HG03469 (cell line): ENCODE data around the gene COL9A3.
A peak's percentile ranks its signal among the peaks of the same experiment; 100 is the strongest.

ENCODE experiments used
- ATAC-seq: cut with Tn5 transposase; IDR thresholded peaks from one replicate; pipeline ENCODE4 v1.9.1; 2021; ENCODE audit warnings: mild to moderate bottlenecking, moderate library complexity, moderate number of reproducible peaks; ENCODE audit not compliant: unreplicated experiment

COL9A3 gene

DNA sequence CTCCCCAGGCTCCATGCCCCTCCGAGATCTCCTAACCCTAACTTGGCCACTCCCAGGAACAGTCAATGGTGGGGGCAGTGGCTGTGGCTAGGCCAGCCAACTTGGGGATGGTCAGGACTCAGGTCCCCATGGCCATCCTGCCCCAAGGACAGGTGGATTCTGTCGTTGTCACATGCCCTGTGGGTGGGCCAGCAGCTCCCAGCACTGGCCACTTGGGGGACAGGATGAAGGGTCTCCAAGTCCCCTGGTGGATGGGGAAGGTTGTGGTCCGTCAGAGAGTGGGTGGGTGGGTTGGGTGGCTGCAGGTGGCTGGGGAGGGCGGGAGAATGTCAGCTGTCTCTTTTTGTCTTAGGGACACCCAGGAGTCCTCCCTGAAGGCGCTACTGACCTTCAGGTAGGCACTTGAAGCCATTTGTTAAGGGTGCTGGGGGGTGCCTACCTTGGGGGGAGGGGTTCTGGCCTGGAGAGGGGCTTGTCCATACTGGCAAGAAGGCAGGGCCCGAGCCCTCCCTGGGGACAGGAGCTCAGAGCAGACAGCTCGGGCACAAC is 5.5 kb downstream of the COL9A3 start:
- ATAC-seq, result no peak

DNA sequence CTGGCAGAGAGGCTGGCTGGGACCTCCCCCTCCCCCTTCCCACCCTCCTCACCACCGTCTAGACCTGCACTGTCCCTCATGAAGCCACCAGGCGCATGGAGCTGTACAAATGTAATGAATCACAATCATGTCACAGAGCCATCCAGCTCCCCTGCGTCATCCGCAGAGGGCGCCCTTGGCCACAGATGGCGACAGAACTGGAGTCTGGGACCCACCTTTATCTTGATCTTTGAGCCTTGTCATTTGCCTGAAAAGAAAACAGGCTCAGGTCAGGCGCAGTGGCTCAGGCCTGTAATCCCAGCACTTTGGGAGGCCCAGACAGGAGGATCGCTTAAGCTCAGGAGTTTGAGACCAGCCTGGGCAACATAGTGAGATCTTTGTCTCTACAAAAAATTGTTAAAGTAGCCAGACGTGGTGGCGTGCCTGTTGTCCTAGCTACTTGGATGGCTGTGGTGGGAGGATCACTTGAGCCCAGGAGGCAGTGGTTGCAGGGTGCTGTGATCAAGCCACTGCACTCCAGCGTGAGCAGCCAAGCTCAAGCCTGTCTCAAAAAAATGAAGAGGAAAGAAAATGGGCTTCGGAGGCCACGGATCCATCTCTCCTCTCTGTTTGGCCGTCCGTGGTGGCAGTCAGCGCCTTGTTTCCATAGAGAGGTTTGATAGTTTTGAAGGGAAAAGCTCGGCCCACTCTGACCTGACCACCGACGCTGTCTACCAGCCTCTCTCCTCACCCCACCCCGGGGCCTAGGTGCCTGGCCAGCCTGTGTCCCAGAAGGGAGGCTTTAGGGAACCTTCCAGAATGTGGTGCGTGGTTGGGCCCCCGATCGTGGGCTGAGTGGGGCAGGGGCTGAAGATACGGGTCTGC is 6.2 kb downstream of the COL9A3 start:
- peak; percentile 38 for ATAC-seq

DNA sequence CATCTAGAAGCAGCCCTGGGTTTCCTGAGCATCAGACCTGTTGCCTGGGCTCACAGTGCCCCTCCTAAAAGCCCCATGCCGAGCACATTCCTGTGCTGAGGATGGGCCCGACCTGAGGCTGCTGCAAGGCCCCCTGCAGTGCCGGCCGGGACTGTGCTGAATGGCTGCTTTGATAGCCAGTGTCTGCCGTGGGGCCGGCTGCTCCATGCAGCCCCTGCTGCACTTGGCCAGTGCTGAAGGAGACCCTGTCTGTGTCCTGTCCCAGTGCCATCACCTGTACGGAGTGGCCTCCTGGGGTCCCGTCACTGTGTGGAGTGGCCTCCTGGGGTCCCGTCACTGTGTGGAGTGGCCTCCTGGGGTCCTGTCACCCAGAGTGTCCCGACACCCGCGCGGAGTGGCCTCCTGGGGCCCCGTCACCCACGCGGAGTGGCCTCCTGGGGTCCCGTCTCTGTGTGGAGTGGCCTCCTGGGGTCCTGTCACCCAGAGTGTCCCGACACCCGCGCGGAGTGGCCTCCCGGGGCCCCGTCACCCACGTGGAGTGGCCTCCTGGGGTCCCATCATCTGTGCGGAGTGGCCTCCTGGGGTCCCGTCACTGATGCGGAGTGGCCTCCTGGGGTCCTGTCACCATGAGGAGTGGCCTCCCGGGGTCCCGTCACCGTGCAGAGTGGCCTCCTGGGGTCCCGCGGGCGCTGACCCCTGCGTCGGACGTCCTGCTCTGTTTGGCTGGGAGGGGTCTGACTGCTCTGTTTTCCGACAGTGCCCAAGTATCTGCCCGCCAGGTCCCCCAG is 7.0 kb downstream of the COL9A3 start:
- no peak for ATAC-seq

DNA sequence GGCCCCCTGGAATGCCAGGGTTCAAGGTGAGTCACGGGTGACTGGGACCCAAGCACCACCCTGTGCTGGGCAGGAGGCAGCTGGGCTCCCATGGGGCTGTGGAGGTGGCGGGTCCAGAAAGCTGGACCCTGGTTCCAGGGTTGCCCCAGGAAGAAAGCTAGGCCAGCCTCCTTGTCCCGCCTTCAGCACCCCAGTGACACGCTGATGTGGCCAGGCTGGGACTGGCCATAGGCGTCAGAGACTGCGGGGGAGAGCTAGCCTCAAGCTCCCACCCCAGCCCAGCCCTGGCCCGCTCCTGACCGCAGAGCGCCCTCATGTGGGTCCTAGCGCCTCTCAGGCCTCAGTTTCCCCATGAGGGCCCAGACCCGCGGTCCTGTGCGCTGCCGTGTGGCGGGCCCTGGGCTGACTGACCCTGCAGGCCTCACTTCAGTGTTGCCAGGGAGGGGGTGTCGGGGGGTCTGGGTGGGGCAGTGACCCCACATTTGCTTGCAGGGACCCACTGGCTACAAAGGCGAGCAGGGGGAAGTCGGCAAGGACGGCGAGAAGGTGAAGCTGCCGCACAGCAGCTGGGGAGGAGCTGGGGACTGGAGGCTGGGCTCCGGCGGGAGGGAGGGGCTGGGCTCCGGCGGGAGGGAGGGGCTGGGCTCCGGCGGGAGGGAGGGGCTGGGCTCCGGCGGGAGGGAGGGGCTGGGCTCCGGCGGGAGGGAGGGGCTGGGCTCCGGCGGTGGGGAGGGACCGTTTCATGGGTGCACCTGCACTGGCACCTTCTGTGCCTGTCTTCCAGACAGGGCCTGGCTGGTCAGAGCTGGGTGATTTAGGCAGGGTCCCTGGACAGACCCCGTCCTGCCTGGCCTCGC is 7.9 kb downstream of the COL9A3 start:
- no peak for ATAC-seq

DNA sequence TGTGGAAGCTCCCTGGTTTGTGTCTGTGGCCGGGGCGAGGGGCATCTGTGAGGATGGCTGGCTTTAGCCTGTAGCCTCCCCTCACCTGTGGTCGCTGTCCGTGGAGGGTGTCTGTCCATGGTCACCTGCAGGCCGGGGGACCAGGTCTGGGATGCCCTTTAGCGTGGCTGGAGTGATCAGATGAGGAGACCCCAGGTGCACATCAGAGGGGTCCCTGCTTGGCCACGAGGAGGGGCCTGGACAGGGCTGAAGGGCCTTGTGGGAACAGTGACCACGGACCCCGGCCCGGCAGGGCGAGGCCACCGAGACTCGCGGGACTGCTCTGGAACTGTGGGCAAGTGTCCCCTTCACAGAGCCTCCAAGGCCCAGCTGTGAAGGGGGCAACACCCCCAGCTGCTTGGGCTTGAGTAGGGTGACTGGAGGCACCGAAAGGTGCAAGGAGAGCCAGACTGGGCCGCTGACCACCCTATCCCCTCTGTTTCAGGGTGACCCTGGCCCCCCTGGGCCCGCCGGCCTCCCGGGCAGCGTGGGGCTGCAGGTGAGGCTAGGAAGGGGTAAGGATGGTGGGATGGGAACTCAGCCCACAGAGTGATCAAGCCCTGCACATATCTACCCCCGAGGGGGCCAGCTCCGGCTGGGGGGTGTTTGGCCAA is 8.6 kb downstream of the COL9A3 start:
- no peak for ATAC-seq

DNA sequence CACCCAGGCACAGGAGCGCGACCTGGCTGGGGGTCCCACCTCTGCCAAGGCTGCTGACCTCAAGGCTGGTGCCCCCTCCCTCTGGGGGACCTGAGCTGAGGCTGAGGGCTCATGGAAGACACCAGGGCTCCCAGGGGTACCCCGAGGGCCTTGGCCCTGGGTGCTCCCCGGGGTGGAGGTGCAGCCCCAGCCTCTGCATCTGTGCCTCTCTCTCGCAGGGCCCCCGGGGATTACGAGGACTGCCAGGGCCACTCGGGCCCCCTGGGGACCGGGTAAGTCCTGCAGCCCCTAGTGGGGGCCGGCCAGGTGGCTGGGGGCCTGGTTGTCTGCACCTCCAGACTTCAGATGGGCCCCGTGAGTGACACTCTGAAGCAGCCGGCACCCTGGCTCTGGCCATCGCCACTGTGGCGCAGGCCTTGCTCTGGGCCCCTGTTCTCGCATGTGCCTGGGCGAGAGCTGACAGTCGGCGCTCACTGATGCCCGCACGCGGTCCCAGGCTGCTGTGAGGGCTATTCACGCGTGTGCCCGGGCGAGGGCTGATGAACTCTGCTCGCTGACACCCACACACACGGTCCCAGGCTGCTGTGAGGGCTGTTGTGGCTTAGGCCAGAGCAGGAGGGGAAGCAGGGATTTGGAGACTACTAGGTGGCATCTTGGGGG is 9.3 kb downstream of the COL9A3 start:
- ATAC-seq, result no peak

DNA sequence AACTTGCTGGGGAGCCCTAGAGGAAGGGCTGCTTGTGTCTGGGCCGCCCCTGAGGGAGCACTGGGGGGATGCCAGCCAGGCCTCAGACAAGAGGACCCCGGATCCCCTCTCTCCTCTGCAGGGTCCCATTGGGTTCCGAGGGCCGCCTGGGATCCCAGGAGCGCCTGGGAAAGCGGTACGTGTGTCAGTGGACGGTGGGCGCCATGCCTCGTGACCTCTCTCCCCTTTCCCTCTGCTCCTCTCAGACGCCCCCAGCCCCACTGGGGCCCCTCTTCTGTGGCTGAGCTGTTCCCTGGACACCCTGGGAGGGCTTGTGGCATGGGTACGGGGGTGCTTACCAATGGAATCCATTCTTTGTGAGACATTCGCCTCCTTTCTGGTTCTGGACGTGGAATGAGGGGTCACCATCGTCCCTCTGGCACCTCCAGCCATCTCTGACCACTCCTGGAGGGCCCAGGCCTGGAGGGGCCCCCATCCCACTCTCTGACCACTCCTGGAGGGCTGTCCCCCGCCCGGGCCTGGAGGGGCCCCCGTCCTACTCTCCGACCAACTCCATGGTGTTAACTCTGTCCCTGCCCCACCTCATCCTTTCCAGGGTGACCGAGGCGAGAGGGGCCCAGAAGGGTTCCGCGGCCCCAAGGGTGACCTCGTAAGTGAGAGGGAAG is 9.9 kb downstream of the COL9A3 start:
- ATAC-seq, result no peak

DNA sequence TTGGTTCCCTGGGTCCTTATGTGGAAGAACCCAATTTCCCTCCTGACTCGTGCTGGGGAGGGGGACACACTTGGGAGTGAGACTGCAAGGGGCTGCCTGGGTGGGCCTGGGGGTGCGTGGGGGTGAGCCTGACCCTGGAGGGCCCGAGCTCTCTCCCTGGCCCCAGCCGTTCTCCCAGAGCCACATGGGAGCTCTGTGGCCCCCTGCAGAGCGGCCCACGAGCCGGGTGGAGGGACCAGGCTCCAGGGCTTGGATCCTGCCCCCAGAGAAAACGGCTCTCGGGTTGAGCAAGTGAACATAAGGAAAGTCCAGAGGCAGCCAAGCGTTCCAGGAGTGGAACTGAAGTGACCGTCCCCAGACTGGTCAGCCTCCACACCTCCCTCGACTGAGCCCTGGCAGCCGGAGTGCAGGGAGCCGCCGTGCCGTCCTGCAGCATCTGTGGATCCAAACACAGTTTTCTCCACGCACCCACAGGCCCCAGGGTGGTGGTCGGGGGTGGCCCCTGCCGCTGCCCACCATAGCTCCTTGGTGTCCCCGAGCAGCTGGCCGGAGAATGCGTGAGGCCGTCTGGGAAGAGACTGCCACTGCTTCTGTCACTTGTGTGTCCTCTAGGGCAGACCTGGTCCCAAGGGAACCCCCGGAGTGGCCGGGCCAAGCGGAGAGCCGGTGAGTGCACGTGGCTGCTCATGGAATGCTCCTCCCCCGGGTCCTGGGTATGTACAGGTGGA is 10.6 kb downstream of the COL9A3 start:
- ATAC-seq, result no peak

DNA sequence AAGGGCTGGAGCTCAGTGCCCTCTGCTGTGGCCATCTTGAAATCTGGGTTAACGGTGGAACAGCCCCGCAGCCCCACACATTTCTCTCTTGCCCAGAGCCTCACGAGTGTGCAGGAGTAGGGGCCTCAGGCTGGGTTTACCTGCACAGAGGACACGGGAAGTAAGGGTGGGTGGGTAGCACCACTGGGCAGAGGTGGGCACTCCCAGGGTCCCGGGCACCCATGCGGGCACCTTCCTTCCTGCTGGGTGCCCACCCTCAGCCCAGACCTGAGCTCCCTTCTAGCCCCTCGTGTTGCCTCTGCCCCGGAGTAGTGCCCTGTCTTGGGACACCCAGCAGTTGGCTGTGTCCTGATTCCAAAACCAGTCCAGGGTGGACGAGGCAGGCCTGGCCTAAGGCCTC is 11.2 kb downstream of the COL9A3 start:
- ATAC-seq, result no peak

DNA sequence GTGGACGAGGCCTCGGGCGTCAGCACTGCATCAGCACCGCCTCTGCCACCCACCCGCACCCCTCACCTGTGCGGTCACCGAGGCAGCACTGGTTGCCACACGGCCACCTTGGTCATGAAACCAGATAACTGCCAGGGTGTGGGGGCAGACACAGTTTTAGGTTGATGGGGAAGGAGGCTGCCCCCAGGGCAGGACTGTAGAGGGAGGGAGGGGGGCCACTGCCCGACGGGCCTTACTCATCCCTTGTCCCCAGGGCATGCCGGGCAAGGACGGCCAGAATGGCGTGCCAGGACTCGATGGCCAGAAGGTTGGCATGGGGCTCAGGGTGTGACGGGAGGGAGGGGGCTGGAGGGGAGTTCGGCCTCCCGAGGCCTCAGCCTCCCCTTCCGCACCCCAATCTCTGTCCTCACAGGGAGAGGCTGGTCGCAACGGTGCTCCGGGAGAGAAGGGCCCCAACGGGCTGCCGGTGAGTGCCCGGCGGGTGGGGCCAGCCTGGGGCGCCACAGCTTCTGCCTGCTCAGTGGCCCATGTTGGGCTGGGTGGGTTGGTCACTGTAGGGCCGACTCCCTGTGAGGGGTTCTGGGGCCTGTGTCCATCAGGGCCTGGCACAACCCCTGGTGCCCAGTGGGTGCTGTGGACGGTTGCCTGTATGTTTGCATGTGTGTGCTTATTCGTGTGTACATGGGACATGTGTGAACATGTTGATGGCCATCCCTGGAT is 11.8 kb downstream of the COL9A3 start:
- ATAC-seq, result no peak

DNA sequence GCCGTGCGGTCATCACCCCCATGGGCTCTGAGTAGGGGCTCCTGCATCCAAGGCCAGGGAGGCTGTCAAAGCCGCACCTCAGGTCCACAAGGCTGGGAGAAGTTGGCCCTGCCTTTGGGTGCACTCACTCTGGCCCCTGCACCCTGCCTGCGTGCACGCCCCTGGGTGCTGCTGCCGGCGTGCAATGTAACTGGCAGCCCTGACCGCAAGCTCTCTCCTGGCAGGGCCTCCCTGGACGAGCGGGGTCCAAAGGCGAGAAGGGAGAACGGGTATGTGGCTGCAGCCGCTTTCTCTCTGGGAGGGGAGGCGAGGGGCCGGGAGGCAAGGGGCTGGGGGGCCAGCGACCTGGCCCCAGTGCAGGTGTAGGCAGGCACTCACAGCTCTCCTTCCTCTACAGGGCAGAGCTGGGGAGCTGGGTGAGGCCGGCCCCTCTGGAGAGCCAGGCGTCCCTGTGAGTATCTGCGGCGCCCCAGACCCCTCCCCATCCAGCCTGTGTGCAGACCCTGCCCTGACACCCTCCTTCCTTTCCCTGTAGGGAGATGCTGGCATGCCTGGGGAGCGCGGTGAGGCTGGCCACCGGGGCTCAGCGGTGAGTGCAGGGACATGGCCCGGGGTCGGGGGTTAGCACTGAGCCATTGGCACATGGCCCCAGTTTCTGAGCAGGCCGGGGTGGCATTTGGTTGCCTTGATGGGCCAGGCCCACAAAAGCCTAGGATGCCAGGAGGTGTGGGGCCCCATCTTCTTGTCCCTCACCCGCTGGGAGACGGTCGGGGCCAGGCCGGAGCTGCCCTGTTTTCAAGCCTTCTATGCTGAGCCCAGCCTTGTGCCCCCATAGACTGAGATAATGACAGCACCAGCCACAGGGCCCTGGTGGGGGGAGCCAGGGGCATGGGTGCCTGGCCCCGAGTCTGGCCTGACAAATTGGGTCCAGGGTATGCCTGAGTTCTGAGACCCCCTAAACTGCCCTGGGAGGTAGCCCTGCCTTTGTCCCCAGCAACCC is 12.7 kb downstream of the COL9A3 start:
- no peak for ATAC-seq

DNA sequence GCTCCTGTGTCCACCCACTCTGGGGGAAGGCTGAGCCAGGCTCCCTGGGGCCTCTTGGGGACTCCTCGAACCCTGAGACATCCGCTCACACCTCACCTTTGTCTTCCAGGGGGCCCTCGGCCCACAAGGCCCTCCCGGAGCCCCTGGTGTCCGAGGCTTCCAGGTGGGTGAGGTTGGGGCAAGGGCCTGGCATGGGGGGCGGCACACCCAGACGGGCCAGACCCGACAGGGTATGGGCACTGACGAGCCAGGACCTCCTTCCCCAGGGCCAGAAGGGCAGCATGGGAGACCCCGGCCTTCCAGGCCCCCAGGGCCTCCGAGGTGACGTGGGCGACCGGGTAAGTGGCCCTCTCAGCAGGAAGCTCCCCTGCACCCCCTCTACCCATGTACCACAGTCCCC is 13.4 kb downstream of the COL9A3 start:
- no peak for ATAC-seq

DNA sequence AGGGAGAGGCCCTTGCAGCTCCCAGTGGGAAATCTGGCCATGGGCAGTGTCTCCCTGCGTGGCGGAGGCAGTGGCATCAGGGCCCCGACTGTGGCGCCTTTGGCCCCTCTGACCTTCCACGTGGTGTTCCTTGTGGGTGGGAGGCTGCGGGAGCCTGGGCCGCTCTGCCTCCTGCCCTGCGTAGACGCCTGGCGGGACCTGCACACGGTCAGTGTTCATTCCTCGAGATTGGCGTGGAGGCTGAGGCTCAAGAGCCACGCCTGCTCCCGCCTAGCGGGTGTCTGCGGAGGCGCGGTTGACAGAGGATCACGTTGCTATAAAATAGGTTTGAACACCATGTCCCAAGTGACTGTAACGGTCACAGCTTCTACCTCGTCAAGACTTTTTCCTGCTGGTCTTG is 14.0 kb downstream of the COL9A3 start:
- ATAC-seq, result no peak

DNA sequence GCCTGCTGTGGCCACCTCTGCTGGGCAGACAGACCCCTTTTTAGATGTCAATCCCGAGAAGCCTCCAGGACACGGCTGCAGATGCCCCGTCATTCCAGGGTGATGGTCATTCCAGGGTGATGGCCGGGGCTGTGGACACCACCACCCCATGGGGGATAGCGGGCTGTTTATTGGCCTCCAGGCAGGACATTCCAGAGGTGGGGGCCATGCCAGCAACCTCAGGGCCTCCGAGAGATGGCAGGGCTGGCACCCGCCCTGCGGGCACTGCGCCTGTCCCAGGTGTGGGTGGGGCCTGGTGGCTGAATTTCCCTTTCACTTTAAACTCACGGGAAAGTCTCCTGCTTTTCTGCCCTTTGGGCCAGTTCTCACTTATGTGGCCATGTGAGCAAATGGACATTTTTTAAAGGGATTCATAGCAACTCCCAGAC is 14.5 kb downstream of the COL9A3 start:
- no peak for ATAC-seq

DNA sequence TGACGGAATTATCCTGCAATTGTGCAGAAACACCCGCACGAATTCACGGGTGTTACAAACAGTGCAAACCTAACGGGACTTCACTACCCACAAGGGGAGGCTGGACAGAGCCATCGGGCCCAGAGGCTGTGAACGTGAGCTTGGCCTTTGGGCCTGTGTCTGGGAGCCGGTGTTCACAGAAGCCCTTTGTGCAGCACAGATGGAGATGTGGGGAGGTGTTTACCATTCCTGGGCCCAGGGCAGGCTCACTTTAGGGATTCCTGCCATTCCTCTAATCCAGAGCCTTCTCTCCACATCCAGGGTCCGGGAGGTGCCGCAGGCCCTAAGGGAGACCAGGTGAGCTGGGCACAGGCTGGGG is 15.0 kb downstream of the COL9A3 start:
- ATAC-seq, result no peak

DNA sequence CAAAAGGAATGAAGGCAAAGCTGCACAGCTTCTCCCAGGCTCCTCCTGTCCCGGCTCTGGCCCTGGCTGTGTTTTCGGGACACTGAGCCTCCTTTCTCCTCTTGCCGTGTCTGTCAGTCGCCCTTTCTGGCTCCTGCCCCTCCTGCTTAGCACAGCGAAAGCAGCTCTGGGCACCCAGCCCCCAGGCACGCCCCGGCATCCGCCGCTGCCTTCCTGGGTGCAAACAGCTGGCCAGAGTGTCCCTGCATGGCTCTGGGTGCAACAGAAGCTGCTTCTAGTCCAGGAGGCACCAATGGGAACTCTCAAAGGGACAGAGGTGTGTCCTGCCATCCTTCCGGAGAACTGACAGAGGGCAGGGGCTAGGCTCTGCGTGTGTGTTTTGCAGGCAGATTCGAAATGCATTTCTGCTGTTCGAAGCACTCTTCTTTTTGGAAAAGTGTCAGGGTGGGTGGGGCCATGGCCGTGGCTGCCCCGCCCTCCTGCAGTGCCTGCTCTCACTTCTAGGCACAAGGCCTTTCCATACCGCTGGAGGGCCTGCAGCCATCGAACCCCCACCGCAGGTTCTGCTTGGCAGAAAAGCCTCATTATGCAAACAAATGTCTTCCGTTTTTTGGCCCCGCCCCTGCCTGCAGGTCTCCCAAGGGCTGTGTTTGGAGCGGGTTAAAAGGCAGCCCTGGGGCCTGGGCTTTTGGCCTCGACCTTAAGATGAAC is 15.5 kb downstream of the COL9A3 start:
- ATAC-seq, result no peak
